K562 (cell line): ENCODE results near the gene AK4. TPM values are rescaled to one million over a fixed set of nuclear protein-coding genes. Genes with fewer than 3 reads are reported as not detected.

Source experiments
- BDP1 ChIP-seq: IDR thresholded peaks from 3 replicates; pipeline ENCODE4 v1.6.1; 2011; ENCODE audit not compliant: insufficient read length, insufficient read depth
- CBX3 ChIP-seq, 2 experiments: IDR thresholded peaks; 1 replicate in 1 of 2; 2 replicates in 1 of 2; pipeline ENCODE4 v1.6.1; 2012; ENCODE audit warnings: inconsistent platforms in 2 of 2, low read length in 2 of 2, borderline replicate concordance in 1 of 2, control low read depth in 1 of 2
- EHMT2 ChIP-seq: fragments of 450-650 bp; IDR thresholded peaks from 2 replicates; pipeline ENCODE4 v1.6.1; 2018; ENCODE audit warnings: antibody characterized with exemption
- ELF4 ChIP-seq: fragments of 450-650 bp; formaldehyde crosslinking; IDR thresholded peaks from 2 replicates; pipeline ENCODE4 v1.4.0; 2022; ENCODE audit warnings: missing genetic modification characterization
- FOXJ3 ChIP-seq: sonication (generic); formaldehyde crosslinking; IDR thresholded peaks from 2 replicates; pipeline ENCODE4 v1.4.0; 2020; ENCODE audit warnings: mild to moderate bottlenecking, missing genetic modification reagents
- MAFG ChIP-seq: fragments of 450-650 bp; conservative IDR thresholded peaks from 2 replicates; pipeline ENCODE4 v1.6.1; 2016; ENCODE audit warnings: missing genetic modification characterization, missing compliant biosample characterization
- MEIS2 ChIP-seq: fragments of 450-650 bp; IDR thresholded peaks from 2 replicates; pipeline ENCODE4 v1.6.1; 2014; ENCODE audit warnings: mild to moderate bottlenecking; ENCODE audit not compliant: partially characterized antibody
- NELFE ChIP-seq: IDR thresholded peaks from 2 replicates; pipeline ENCODE4 v1.6.1; 2011; ENCODE audit warnings: mild to moderate bottlenecking; ENCODE audit not compliant: insufficient read depth, insufficient read length
- TRIM24 ChIP-seq, 2 experiments: fragments of 450-650 bp; IDR thresholded peaks; 2 replicates each; pipeline ENCODE4 v1.6.1; 2016
- ZNF384 ChIP-seq: IDR thresholded peaks from 2 replicates; pipeline ENCODE4 v1.6.1; 2012; ENCODE audit warnings: low read depth, low read length, improper control_type of control experiment
- ZNF766 ChIP-seq: fragments of 200-800 bp; sonication (Bioruptor generic); conservative IDR thresholded peaks from 2 replicates; pipeline ENCODE4 v1.6.1; 2016; ENCODE audit warnings: missing genetic modification characterization, missing compliant biosample characterization
- polyA plus RNA-seq, 8 experiments: library from polyadenylated mRNA; depleted of rRNA in 4 of 8; stranded (reverse) in 5 of 8; unstranded in 3 of 8; fragments of >200 nt; fragmentation: Nextera tagmentation in 2 of 8; fragmentation: Illumina TruSeq in 1 of 8; extraction: Ambion mirVana in 2 of 8; extraction: Trizol in 1 of 8; gene quantifications; 2 replicates each; pipeline versions ENCODE4 v1.2.1 to v1.2.3, GENCODE V29; 2011 to 2014; ENCODE audit warnings: inconsistent platforms in 1 of 8, missing spikeins in 1 of 8
- total RNA-seq, 7 experiments: library from RNA; depleted of rRNA in 6 of 7; stranded (reverse); fragments of >200 nt in 6 of 7; fragmentation: Illumina TruSeq in 2 of 7; extraction: Trizol in 2 of 7; gene quantifications; 2 replicates each; pipeline versions ENCODE4 v1.2.1 to v1.2.3, GENCODE V29; 2011 to 2021; ENCODE audit warnings: low replicate concordance in 1 of 7
- TF ChIP-seq, protein P1 (sequence below): sonication (generic); formaldehyde crosslinking; IDR thresholded peaks from 2 replicates; pipeline ENCODE4 v1.8.0; 2023; ENCODE audit warnings: missing genetic modification reagents, mild to moderate bottlenecking, borderline replicate concordance
- TF ChIP-seq, protein P2 (sequence below): sonication (generic); formaldehyde crosslinking; IDR thresholded peaks from 2 replicates; pipeline ENCODE4 v1.8.0; 2023; ENCODE audit warnings: mild to moderate bottlenecking, missing genetic modification reagents
- TF ChIP-seq, protein P3 (sequence below): fragments of 250-450 bp; sonication (Bioruptor Pico); IDR thresholded peaks from 2 replicates; pipeline ENCODE4 v1.5.1; 2021; ENCODE audit warnings: mild to moderate bottlenecking
- TF ChIP-seq, protein P4 (sequence below): sonication (generic); formaldehyde crosslinking; IDR thresholded peaks from 2 replicates; pipeline ENCODE4 v1.9.0; 2022; ENCODE audit warnings: mild to moderate bottlenecking, missing genetic modification reagents

Gene AK4
- total and polyA plus RNA-seq, 9 of the 15 experiments (the other 6 are each of a cell fraction or from before 2014, with no cell fraction given), result 10.4 to 96.6 (median 21.5) TPM

DNA sequence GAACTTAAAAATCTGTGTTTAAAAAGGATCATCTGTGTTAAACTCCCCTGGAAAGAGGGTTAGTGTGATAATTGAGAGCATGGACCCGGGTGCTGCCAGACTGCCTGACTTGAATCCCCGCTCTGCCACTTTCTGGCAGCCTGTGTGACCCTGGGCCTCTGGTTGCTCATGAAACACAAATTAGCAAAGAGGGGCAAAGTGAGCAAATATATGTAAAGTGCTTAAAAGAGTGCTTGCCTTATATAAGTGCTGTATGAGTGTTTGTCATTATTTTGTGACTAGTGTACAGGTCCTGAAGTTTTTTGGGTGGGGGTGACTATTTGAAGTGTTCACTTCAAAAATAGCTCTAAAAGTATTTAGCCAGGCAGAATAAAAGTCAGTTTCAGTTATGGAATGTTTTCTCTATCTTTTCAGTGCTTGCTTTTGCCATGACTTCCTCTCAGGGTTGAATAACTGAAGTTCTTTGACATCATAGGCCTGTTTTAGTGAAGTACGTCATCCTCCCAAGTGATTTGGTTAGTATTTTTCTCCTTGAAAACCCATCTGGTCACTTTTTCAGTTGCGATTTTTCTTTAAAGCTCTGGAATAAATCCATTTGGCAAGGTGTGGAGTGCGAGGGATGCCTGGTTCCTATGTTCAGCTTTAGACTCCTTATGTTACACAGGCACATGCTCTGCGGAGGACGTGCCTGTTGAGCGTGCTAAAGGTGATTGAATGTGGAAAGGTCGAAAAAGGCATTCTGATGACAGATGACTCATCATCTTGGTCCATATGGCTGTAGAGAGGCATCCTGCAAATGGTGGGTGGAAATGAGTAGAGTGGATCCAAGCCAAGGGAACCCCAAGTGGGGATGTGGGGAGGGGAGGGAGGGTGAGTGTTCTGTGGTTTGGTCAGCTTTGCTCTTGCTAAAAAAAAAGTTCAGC is 47.8 kb downstream of the AK4 start (continued):
- TF ChIP-seq, protein P1, sequence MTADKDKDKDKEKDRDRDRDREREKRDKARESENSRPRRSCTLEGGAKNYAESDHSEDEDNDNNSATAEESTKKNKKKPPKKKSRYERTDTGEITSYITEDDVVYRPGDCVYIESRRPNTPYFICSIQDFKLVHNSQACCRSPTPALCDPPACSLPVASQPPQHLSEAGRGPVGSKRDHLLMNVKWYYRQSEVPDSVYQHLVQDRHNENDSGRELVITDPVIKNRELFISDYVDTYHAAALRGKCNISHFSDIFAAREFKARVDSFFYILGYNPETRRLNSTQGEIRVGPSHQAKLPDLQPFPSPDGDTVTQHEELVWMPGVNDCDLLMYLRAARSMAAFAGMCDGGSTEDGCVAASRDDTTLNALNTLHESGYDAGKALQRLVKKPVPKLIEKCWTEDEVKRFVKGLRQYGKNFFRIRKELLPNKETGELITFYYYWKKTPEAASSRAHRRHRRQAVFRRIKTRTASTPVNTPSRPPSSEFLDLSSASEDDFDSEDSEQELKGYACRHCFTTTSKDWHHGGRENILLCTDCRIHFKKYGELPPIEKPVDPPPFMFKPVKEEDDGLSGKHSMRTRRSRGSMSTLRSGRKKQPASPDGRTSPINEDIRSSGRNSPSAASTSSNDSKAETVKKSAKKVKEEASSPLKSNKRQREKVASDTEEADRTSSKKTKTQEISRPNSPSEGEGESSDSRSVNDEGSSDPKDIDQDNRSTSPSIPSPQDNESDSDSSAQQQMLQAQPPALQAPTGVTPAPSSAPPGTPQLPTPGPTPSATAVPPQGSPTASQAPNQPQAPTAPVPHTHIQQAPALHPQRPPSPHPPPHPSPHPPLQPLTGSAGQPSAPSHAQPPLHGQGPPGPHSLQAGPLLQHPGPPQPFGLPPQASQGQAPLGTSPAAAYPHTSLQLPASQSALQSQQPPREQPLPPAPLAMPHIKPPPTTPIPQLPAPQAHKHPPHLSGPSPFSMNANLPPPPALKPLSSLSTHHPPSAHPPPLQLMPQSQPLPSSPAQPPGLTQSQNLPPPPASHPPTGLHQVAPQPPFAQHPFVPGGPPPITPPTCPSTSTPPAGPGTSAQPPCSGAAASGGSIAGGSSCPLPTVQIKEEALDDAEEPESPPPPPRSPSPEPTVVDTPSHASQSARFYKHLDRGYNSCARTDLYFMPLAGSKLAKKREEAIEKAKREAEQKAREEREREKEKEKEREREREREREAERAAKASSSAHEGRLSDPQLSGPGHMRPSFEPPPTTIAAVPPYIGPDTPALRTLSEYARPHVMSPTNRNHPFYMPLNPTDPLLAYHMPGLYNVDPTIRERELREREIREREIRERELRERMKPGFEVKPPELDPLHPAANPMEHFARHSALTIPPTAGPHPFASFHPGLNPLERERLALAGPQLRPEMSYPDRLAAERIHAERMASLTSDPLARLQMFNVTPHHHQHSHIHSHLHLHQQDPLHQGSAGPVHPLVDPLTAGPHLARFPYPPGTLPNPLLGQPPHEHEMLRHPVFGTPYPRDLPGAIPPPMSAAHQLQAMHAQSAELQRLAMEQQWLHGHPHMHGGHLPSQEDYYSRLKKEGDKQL (CRISPR knock-in tag), result no peak
- TF ChIP-seq, protein P2, sequence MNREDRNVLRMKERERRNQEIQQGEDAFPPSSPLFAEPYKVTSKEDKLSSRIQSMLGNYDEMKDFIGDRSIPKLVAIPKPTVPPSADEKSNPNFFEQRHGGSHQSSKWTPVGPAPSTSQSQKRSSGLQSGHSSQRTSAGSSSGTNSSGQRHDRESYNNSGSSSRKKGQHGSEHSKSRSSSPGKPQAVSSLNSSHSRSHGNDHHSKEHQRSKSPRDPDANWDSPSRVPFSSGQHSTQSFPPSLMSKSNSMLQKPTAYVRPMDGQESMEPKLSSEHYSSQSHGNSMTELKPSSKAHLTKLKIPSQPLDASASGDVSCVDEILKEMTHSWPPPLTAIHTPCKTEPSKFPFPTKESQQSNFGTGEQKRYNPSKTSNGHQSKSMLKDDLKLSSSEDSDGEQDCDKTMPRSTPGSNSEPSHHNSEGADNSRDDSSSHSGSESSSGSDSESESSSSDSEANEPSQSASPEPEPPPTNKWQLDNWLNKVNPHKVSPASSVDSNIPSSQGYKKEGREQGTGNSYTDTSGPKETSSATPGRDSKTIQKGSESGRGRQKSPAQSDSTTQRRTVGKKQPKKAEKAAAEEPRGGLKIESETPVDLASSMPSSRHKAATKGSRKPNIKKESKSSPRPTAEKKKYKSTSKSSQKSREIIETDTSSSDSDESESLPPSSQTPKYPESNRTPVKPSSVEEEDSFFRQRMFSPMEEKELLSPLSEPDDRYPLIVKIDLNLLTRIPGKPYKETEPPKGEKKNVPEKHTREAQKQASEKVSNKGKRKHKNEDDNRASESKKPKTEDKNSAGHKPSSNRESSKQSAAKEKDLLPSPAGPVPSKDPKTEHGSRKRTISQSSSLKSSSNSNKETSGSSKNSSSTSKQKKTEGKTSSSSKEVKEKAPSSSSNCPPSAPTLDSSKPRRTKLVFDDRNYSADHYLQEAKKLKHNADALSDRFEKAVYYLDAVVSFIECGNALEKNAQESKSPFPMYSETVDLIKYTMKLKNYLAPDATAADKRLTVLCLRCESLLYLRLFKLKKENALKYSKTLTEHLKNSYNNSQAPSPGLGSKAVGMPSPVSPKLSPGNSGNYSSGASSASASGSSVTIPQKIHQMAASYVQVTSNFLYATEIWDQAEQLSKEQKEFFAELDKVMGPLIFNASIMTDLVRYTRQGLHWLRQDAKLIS (CRISPR knock-in tag), result no peak
- TF ChIP-seq FOXJ3 (CRISPR knock-in tag) (no peak), MEIS2 (peak; percentile 30), CBX3 (IDR thresholded peaks at IDR 0.05; ENCODE audit: borderline replicate concordance in 1 of 2, low read length in 2 of 2) (no peak), ZNF766 (no peak), MAFG (tag) (0 out of 2 replicates have a peak, but pooled peaks have one; percentile 17), EHMT2 (peak; percentile 88), NELFE (no peak), ZNF384 (no peak), ELF4 (CRISPR knock-in tag) (no peak), BDP1 (no peak), TRIM24 (IDR thresholded peaks at IDR 0.05) (no peak)
- TF ChIP-seq, protein P3, sequence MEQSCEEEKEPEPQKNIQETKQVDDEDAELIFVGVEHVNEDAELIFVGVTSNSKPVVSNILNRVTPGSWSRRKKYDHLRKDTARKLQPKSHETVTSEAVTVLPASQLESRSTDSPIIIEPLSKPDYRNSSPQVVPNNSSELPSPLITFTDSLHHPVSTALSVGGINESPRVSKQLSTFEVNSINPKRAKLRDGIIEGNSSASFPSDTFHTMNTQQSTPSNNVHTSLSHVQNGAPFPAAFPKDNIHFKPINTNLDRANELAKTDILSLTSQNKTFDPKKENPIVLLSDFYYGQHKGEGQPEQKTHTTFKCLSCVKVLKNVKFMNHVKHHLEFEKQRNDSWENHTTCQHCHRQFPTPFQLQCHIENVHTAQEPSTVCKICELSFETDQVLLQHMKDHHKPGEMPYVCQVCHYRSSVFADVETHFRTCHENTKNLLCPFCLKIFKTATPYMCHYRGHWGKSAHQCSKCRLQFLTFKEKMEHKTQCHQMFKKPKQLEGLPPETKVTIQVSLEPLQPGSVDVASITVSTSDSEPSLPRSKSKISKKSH (CRISPR knock-in tag), result no peak
- TF ChIP-seq, protein P4, sequence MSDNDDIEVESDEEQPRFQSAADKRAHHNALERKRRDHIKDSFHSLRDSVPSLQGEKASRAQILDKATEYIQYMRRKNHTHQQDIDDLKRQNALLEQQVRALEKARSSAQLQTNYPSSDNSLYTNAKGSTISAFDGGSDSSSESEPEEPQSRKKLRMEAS (CRISPR knock-in tag), result no peak
